GM12878 (cell line): ENCODE results near the gene ZBTB7B. TPM values are rescaled to one million over a fixed set of nuclear protein-coding genes. Genes with fewer than 3 reads are reported as not detected.

Experiments used
- CREM ChIP-seq: IDR thresholded peaks from 2 replicates; pipeline ENCODE4 v1.6.1; 2014; ENCODE audit warnings: antibody characterized with exemption, low read depth
- EGR1 ChIP-seq, 2 experiments: IDR thresholded peaks; 1 replicate in 1 of 2; 2 replicates in 1 of 2; pipeline ENCODE4 v1.6.1; 2011 to 2012; ENCODE audit warnings: low read depth in 2 of 2, low read length in 2 of 2, borderline replicate concordance in 1 of 2, mild to moderate bottlenecking in 1 of 2, moderate library complexity in 1 of 2
- EP300 ChIP-seq, 2 experiments: fragments of 150-350 bp in 1 of 2; IDR thresholded peaks; 2 replicates each; pipeline ENCODE4 v1.6.1; 2011 to 2012; ENCODE audit warnings: low read depth in 2 of 2, low read length in 2 of 2, borderline replicate concordance in 1 of 2, improper control_type of control experiment in 1 of 2, inconsistent platforms in 1 of 2; ENCODE audit not compliant: control insufficient read depth in 1 of 2
- EZH2 ChIP-seq: IDR thresholded peaks from 2 replicates; pipeline ENCODE4 v1.6.1; 2012; ENCODE audit warnings: low read depth, mild to moderate bottlenecking, control low read depth, inconsistent platforms, low read length, borderline replicate concordance; ENCODE audit not compliant: control insufficient read depth
- HDAC6 ChIP-seq: fragments of 200-600 bp; sonication (generic); IDR thresholded peaks from one replicate; pipeline ENCODE4 v1.8.0; 2017; ENCODE audit warnings: antibody characterized with exemption; ENCODE audit not compliant: unreplicated experiment
- IKZF1 ChIP-seq: fragments of 450-650 bp; conservative IDR thresholded peaks from 2 replicates; pipeline ENCODE4 v1.6.1; 2017; ENCODE audit warnings: antibody characterized with exemption, mild to moderate bottlenecking
- JUND ChIP-seq: IDR thresholded peaks from 2 replicates; pipeline ENCODE4 v1.6.1; 2012; ENCODE audit warnings: low read depth, mild to moderate bottlenecking, low read length, improper control_type of control experiment, moderate library complexity
- RAD21 ChIP-seq: IDR thresholded peaks from 2 replicates; pipeline ENCODE4 v1.6.1; 2011; ENCODE audit warnings: mild to moderate bottlenecking, low read depth, low read length, moderate library complexity; ENCODE audit not compliant: insufficient read depth
- RB1 ChIP-seq: fragments of 450-650 bp; formaldehyde crosslinking; IDR thresholded peaks from 2 replicates; pipeline ENCODE4 v1.6.1; 2017; ENCODE audit warnings: mild to moderate bottlenecking, borderline replicate concordance
- RELA ChIP-seq: fragments of 450-650 bp; IDR thresholded peaks from 2 replicates; pipeline ENCODE4 v1.8.0; 2014; ENCODE audit warnings: borderline replicate concordance; ENCODE audit not compliant: partially characterized antibody
- RUNX3 ChIP-seq: IDR thresholded peaks from 2 replicates; pipeline ENCODE4 v1.6.1; 2012; ENCODE audit warnings: low read length, inconsistent platforms
- SMC3 ChIP-seq: IDR thresholded peaks from 2 replicates; pipeline ENCODE4 v1.6.1; 2011; ENCODE audit warnings: low read length, improper control_type of control experiment, borderline replicate concordance
- TCF12 ChIP-seq: IDR thresholded peaks from 2 replicates; pipeline ENCODE4 v1.6.1; 2011; ENCODE audit warnings: low read depth, mild to moderate bottlenecking, low read length
- polyA plus RNA-seq, 11 experiments: library from polyadenylated mRNA; depleted of rRNA in 4 of 11; unstranded in 6 of 11; stranded (reverse) in 5 of 11; fragments of >200 nt; fragmentation: Nextera tagmentation in 4 of 11; fragmentation: Illumina TruSeq in 1 of 11; extraction: Ambion mirVana in 4 of 11; extraction: Trizol in 1 of 11; gene quantifications; 1 replicate in 1 of 11; 2 replicates in 10 of 11; pipeline versions ENCODE4 v1.2.1 to v1.2.3, GENCODE V29; 2011 to 2016; ENCODE audit warnings: inconsistent platforms in 2 of 11, missing spikeins in 2 of 11, low read depth in 1 of 11
- total RNA-seq, 4 experiments: library from RNA; depleted of rRNA in 3 of 4; stranded (reverse); fragments of >200 nt in 3 of 4; fragmentation: Illumina TruSeq in 1 of 4; extraction: Trizol in 1 of 4; gene quantifications; 2 replicates each; pipeline versions ENCODE4 v1.2.1 to v1.2.3, GENCODE V29; 2013 to 2021
- TF ChIP-seq, protein P1 (sequence below): IDR thresholded peaks from 2 replicates; pipeline ENCODE4 v1.6.1; 2012; ENCODE audit warnings: low read depth, low read length, improper control_type of control experiment
- TF ChIP-seq, protein P2 (sequence below): fragments of 450-650 bp; IDR thresholded peaks from 2 replicates; pipeline ENCODE4 v1.6.1; 2016; ENCODE audit warnings: mild to moderate bottlenecking
- TF ChIP-seq, protein P3 (sequence below): fragments of 450-650 bp; IDR thresholded peaks from 2 replicates; pipeline ENCODE4 v1.6.1; 2017; ENCODE audit warnings: mild to moderate bottlenecking, moderate library complexity
- TF ChIP-seq, protein P4 (sequence below): fragments of 450-650 bp; IDR thresholded peaks from 2 replicates; pipeline ENCODE4 v1.6.1; 2016; ENCODE audit warnings: mild to moderate bottlenecking, moderate library complexity, borderline replicate concordance

The ZBTB7B gene
- total and polyA plus RNA-seq, 10 of the 15 experiments (the other 5 are each of a cell fraction or from before 2014, with no cell fraction given): 0.11 to 44.9 (median 11.3) TPM

DNA sequence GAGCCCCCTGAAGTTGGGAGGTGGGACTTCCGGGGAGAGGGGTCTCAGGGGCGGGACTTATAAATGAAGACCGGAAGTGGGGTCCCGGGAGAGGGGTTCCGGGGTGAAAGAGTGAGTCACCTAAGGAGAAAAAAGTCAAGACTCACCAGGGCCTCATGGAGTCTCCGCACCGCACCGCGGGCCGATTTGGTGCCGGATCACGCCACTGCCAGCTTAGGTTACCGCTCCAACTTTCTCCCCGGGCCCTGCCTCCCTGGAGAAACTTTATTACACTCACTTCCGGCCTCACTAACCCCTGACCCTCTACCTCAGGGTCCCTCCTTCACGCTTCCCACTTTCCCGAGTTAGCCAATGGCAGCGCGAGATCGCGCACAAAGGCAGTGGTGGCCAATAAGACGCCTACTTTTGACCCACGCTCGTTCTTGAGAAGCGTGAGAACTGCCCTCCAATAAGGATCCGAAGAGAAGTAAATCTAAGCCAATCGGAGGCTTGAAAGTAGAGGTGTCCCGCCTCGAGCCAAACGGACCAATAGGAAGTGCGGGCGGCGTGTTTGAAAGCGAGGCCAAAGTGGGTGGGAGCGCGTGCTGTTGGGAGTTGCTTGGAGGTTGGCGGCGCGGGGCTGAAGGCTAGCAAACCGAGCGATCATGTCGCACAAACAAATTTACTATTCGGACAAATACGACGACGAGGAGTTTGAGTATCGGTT lies 28.3 kb upstream of the ZBTB7B start, which contains the start of gene CKS1B (continued):
- no peak for TF ChIP-seq EZH2
- TF ChIP-seq HDAC6: no peak
- TF ChIP-seq, protein P1, sequence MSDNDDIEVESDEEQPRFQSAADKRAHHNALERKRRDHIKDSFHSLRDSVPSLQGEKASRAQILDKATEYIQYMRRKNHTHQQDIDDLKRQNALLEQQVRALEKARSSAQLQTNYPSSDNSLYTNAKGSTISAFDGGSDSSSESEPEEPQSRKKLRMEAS: peak; percentile 98
- no peak for TF ChIP-seq RELA
- TF ChIP-seq RB1: peak; percentile 59; the same call in 1 of the 2 replicates
- TF ChIP-seq EP300 (IDR thresholded peaks at IDR 0.05; ENCODE audit: borderline replicate concordance in 1 of 2, control insufficient read depth in 1 of 2, low read depth in 2 of 2, low read length in 2 of 2): no peak
- TF ChIP-seq SMC3: no peak
- TF ChIP-seq, protein P2, sequence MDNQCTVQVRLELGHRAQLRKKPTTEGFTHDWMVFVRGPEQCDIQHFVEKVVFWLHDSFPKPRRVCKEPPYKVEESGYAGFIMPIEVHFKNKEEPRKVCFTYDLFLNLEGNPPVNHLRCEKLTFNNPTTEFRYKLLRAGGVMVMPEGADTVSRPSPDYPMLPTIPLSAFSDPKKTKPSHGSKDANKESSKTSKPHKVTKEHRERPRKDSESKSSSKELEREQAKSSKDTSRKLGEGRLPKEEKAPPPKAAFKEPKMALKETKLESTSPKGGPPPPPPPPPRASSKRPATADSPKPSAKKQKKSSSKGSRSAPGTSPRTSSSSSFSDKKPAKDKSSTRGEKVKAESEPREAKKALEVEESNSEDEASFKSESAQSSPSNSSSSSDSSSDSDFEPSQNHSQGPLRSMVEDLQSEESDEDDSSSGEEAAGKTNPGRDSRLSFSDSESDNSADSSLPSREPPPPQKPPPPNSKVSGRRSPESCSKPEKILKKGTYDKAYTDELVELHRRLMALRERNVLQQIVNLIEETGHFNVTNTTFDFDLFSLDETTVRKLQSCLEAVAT: 0 out of 2 replicates have a peak, but pooled peaks have one; percentile 21
- no peak for TF ChIP-seq IKZF1
- TF ChIP-seq JUND: no peak
- TF ChIP-seq, protein P3, sequence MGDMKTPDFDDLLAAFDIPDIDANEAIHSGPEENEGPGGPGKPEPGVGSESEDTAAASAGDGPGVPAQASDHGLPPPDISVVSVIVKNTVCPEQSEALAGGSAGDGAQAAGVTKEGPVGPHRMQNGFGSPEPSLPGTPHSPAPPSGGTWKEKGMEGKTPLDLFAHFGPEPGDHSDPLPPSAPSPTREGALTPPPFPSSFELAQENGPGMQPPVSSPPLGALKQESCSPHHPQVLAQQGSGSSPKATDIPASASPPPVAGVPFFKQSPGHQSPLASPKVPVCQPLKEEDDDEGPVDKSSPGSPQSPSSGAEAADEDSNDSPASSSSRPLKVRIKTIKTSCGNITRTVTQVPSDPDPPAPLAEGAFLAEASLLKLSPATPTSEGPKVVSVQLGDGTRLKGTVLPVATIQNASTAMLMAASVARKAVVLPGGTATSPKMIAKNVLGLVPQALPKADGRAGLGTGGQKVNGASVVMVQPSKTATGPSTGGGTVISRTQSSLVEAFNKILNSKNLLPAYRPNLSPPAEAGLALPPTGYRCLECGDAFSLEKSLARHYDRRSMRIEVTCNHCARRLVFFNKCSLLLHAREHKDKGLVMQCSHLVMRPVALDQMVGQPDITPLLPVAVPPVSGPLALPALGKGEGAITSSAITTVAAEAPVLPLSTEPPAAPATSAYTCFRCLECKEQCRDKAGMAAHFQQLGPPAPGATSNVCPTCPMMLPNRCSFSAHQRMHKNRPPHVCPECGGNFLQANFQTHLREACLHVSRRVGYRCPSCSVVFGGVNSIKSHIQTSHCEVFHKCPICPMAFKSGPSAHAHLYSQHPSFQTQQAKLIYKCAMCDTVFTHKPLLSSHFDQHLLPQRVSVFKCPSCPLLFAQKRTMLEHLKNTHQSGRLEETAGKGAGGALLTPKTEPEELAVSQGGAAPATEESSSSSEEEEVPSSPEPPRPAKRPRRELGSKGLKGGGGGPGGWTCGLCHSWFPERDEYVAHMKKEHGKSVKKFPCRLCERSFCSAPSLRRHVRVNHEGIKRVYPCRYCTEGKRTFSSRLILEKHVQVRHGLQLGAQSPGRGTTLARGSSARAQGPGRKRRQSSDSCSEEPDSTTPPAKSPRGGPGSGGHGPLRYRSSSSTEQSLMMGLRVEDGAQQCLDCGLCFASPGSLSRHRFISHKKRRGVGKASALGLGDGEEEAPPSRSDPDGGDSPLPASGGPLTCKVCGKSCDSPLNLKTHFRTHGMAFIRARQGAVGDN: no peak; the same call in none of the 2 replicates
- TF ChIP-seq RAD21: no peak
- TF ChIP-seq TCF12: no peak
- peak in 1 of 2 experiments; percentile 26; a peak in 1 of 3 replicates for TF ChIP-seq EGR1 (IDR thresholded peaks at IDR 0.05; ENCODE audit: borderline replicate concordance in 1 of 2, low read depth in 2 of 2, low read length in 2 of 2)
- TF ChIP-seq CREM: peak; percentile 78
- TF ChIP-seq RUNX3: 0 out of 2 replicates have a peak, but pooled peaks have one; percentile 15
- TF ChIP-seq, protein P4, sequence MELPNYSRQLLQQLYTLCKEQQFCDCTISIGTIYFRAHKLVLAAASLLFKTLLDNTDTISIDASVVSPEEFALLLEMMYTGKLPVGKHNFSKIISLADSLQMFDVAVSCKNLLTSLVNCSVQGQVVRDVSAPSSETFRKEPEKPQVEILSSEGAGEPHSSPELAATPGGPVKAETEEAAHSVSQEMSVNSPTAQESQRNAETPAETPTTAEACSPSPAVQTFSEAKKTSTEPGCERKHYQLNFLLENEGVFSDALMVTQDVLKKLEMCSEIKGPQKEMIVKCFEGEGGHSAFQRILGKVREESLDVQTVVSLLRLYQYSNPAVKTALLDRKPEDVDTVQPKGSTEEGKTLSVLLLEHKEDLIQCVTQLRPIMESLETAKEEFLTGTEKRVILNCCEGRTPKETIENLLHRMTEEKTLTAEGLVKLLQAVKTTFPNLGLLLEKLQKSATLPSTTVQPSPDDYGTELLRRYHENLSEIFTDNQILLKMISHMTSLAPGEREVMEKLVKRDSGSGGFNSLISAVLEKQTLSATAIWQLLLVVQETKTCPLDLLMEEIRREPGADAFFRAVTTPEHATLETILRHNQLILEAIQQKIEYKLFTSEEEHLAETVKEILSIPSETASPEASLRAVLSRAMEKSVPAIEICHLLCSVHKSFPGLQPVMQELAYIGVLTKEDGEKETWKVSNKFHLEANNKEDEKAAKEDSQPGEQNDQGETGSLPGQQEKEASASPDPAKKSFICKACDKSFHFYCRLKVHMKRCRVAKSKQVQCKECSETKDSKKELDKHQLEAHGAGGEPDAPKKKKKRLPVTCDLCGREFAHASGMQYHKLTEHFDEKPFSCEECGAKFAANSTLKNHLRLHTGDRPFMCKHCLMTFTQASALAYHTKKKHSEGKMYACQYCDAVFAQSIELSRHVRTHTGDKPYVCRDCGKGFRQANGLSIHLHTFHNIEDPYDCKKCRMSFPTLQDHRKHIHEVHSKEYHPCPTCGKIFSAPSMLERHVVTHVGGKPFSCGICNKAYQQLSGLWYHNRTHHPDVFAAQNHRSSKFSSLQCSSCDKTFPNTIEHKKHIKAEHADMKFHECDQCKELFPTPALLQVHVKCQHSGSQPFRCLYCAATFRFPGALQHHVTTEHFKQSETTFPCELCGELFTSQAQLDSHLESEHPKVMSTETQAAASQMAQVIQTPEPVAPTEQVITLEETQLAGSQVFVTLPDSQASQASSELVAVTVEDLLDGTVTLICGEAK: peak; percentile 99
